Stimulated activated CD8-positive, alpha-beta memory T cell treated with anti-CD3 and anti-CD28 coated beads, Interleukin-12 subunit alpha, Interleukin-12 subunit beta, amount 100 ng/mL, for 1 hour (primary cell): ENCODE data around the gene PKMYT1.

ENCODE experiments used
- DNase-seq: peaks from one replicate; pipeline ENCODE4 v3.0.0-alpha.2; 2020; ENCODE audit warnings: low read depth

Gene PKMYT1

GRCh38 chr16:2980227-2981176 is at the start of gene PKMYT1:
PKMYT1 (minus strand) TSS chr16:2980446; CDS start chr16:2979657, 789 bp downstream.
- DNase-seq: peak; percentile 86

GRCh38 chr16:3029491-3030221 is 49.4 kb upstream of the PKMYT1 start:
- no peak for DNase-seq

- DNase-seq: no peak
These were observed 48.6 kb upstream of the PKMYT1 start for GRCh38 chr16:3028716-3029319.

- peak; percentile 77 for DNase-seq
These were observed 47.9 kb upstream of the PKMYT1 start for GRCh38 chr16:3027983-3028715.

- no peak for DNase-seq
These were observed 47.2 kb upstream of the PKMYT1 start for GRCh38 chr16:3027489-3027795.

- no peak for DNase-seq
These were observed 46.6 kb upstream of the PKMYT1 start for GRCh38 chr16:3026609-3027488.

GRCh38 chr16:3026003-3026378 is 45.7 kb upstream of the PKMYT1 start:
- DNase-seq: no peak

GRCh38 chr16:3025032-3026002 is 45.1 kb upstream of the PKMYT1 start:
- no peak for DNase-seq

GRCh38 chr16:3023669-3024478 is 43.6 kb upstream of the PKMYT1 start, which contains the start of the genes HCFC1R1 and THOC6:
HCFC1R1 (minus strand) TSS chr16:3023942; CDS start chr16:3023941, 1 bp downstream.
THOC6 (plus strand) TSS chr16:3024035; CDS start chr16:3024327, 292 bp downstream.
- DNase-seq: peak; percentile 90

GRCh38 chr16:3023415-3023668 is 43.1 kb upstream of the PKMYT1 start:
- DNase-seq: no peak

GRCh38 chr16:3022684-3023414 is 42.6 kb upstream of the PKMYT1 start:
- no peak for DNase-seq

GRCh38 chr16:3022208-3022683 is 42.0 kb upstream of the PKMYT1 start:
- DNase-seq: peak; percentile 86

GRCh38 chr16:3021449-3022207 is 41.4 kb upstream of the PKMYT1 start:
- peak; percentile 62 for DNase-seq

- peak; percentile 52 for DNase-seq
These were observed 40.6 kb upstream of the PKMYT1 start for GRCh38 chr16:3020604-3021448.

GRCh38 chr16:3020247-3020603 is 40.0 kb upstream of the PKMYT1 start, which contains the start of gene TNFRSF12A:
TNFRSF12A (plus strand) TSS chr16:3020368; CDS start chr16:3020398, 30 bp downstream.
- DNase-seq: peak; percentile 50

- DNase-seq: no peak
These were observed 39.5 kb upstream of the PKMYT1 start for GRCh38 chr16:3019594-3020246.
